Choroid plexus epithelial cell (primary cell): ENCODE data around the gene HSPA4.
A peak's percentile ranks its signal among the peaks of the same experiment; 100 is the strongest.
"Not testable (repeated sequence)": the region's sequence is repeated elsewhere in the genome, so short reads cannot be mapped to it uniquely, and the experiment has no call there.

ENCODE experiments used
- DNase-seq: peaks from one replicate; pipeline ENCODE4 v3.0.0-alpha.2; 2010; ENCODE audit warnings: low read depth
- H3K4me3 ChIP-seq: 2 replicates; pipeline ENCODE4 v1.5.1; 2011; ENCODE audit warnings: low read depth, mild to moderate bottlenecking, control low read depth, low read length, moderate library complexity
- CTCF ChIP-seq: conservative IDR thresholded peaks from 2 replicates; pipeline ENCODE4 v1.5.1; 2011; ENCODE audit warnings: low read depth, mild to moderate bottlenecking, control low read depth, inconsistent platforms, low read length, moderate library complexity

HSPA4 gene

GRCh38 chr5:133026664-133027153 is 25.1 kb upstream of the HSPA4 start:
- no peak for TF ChIP-seq CTCF
- H3K4me3 ChIP-seq: peak overlapping the region; percentile 96
- no peak for DNase-seq

- TF ChIP-seq CTCF: no peak
- no peak overlapping the region for H3K4me3 ChIP-seq
- no peak for DNase-seq
Measured at GRCh38 chr5:133029416-133029815, 22.4 kb upstream of the HSPA4 start.

GRCh38 chr5:133030343-133031005 is 21.3 kb upstream of the HSPA4 start:
- no peak for DNase-seq
- H3K4me3 ChIP-seq: no peak overlapping the region
- TF ChIP-seq CTCF: no peak

- no peak overlapping the region for H3K4me3 ChIP-seq
- TF ChIP-seq CTCF: no peak
- DNase-seq: peak; percentile 42
Measured at GRCh38 chr5:133032852-133033742, 18.7 kb upstream of the HSPA4 start.

- DNase-seq: no peak
- no peak for TF ChIP-seq CTCF
- H3K4me3 ChIP-seq: no peak overlapping the region
Measured at GRCh38 chr5:133034064-133034463, 17.7 kb upstream of the HSPA4 start.

- H3K4me3 ChIP-seq: no peak overlapping the region
- no peak for DNase-seq
- no peak for TF ChIP-seq CTCF
Measured at GRCh38 chr5:133035224-133035623, 16.6 kb upstream of the HSPA4 start.

- DNase-seq: not testable (repeated sequence)
Measured at GRCh38 chr5:133036677-133037076, 15.1 kb upstream of the HSPA4 start.

More at GRCh38 chr5:133036677-133037076, 15.1 kb upstream of the HSPA4 start:
- not testable (repeated sequence) for H3K4me3 ChIP-seq
